Stimulated activated CD4-positive, alpha-beta T cell treated with anti-CD3 and anti-CD28 coated beads, Interleukin-2, amount 100 ng/mL, for 24 hours (primary cell): ENCODE data around the gene CRYM.
"Not testable (repeated sequence)": the region's sequence is repeated elsewhere in the genome, so short reads cannot be mapped to it uniquely, and the experiment has no call there.

Experiments used
- DNase-seq, 2 donors: peaks; one replicate each; pipeline ENCODE4 v3.0.0-alpha.2; 2020

The CRYM gene

GRCh38 chr16:21277045-21277926 is 804 bp downstream of the CRYM start:
- no peak for DNase-seq

DNA sequence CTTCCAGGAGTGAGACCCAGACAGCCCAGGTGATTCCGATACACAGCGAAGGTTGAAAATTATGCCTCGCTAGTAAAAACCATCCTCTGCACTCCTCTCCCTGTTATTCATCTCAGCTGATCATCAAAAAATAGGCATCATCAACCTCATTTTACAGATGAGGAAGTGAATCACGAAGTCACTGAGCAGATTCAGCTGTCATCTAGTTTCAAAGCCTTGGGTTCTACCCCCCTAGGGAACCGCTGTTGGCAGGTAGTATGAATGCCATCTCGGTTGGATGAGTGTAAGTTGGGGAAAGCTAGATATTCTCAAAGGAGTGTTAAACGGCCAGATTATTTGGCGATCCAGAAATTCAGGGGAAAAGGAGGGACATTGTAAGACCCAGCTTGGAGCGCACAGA is 2.0 kb downstream of the CRYM start:
- no peak for DNase-seq

DNA sequence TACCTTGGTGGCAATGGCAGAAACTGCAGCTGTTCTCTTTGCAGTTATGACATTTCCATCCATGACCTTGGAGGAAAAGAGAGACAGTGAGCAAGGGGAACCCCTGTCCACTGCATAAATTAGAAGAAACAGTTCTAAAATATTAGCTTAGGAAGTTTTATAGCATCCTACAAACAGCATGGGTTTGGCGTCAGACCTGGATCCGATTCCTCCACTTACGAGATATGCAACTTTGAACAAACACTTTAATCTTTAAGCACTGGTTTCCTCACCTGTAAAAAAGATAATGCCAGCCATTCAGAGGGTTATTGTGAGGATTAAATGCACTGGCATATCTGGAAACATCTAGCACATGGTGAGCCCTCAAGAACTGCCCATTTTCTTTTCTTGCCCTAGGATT is 2.6 kb downstream of the CRYM start:
- DNase-seq = no peak

GRCh38 chr16:21274172-21274726 is 3.8 kb downstream of the CRYM start:
- no peak for DNase-seq

- DNase-seq = not testable (repeated sequence)
Measured at GRCh38 chr16:21272763-21273162, 5.3 kb downstream of the CRYM start.

- DNase-seq = no peak
Measured at GRCh38 chr16:21272253-21272652, 5.8 kb downstream of the CRYM start.

GRCh38 chr16:21268236-21268635 is 9.9 kb downstream of the CRYM start:
- DNase-seq = no peak

DNA sequence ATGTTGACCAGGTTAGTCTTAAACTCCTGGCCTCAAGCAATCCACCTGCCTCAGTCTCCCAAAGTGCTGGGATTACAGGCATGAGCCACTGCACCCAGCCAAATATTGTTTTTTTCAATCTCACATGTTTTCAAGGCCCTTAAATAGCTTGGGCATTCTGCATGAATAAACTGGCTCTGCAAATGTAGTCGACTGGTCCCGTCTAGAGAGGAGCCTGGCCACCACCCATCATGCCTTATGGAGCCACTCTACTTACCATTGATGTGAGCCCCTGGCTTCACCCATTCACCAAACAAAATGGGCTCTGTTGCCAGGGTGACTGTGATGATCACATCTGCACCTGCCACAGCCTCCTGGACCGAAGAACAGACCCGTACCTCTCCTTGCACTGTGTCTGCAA is 10.8 kb downstream of the CRYM start:
- no peak for DNase-seq

DNA sequence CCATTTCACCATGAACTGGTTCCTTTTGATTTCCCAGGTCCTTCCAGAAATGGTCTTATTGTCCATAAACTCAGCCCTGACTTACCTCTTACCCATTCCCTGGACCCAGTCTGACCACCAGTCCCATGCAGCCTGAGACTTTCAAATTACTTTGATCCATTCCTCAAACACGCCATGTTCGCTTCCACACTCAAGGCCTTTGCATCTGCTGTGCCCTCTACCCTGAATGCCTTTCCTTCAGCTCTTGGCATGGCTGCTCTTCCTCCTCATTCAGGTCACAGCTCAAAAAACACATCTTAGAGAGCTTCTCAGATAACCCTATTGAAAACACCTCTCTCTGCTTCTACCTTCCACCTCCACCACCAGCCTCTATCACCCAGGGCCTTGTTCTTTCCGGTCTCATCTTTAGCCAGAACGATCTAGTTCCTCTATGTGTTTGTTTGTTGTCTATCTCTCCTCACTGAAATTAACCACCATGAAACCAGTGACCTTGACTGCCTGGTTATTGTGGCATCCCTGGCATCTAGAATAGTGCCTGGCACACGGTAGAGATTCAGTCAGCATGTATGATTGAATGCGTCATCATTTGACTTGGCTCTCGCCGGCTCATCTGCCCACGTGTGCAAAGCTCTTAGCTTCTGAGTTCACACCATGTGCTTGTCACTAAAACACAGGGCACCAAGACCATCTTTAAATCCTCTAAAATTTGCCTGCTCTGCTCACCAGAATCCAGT is 12.8 kb downstream of the CRYM start:
- DNase-seq = no peak

DNA sequence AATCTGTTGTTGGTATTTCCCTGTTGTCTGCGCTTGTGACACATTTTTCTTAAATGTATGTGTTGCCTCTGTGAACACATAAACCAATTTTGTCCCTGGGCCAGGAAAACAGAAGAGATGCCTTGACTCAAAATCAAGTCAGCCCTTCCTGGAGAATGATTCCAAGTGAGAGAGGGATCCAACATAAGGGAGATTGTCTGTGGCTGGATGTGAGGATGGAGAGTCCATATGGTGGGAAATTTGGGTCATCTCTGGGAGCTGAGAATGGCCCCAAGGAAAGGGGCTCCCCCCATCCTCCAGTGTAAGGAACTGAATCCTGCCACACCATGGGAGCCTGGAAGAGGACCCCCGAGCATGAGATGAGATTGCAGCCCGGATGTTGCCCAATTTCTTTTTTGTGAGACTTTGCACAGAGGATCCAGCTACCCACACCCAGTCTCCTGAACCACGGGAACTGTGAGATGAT is 13.5 kb downstream of the CRYM start:
- DNase-seq = no peak

GRCh38 chr16:21263640-21264570 is 14.2 kb downstream of the CRYM start:
- DNase-seq = no peak

- DNase-seq = no peak
Measured at GRCh38 chr16:21262779-21263639, 15.1 kb downstream of the CRYM start.

- no peak for DNase-seq
Measured at GRCh38 chr16:21260870-21261791, 17.0 kb downstream of the CRYM start.

DNA sequence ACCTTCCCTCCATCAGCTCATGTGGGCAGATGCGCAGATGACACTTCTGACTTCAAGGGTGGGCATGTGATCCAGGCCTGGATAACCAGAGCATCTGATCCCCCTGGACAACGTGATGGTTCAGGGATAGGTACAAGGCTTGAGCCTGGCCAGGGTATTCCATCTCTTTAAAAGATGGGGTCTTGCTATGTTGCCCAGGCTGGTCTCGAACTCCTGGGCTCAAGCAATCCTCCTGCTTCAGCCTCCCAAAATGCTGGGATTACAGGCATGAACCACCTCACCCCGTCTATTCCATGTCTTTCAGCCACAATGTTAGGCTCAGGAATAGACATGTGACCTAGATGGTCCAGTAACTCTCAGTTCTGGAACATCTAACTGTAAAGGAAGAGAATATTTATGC is 20.8 kb downstream of the CRYM start:
- no peak for DNase-seq

DNA sequence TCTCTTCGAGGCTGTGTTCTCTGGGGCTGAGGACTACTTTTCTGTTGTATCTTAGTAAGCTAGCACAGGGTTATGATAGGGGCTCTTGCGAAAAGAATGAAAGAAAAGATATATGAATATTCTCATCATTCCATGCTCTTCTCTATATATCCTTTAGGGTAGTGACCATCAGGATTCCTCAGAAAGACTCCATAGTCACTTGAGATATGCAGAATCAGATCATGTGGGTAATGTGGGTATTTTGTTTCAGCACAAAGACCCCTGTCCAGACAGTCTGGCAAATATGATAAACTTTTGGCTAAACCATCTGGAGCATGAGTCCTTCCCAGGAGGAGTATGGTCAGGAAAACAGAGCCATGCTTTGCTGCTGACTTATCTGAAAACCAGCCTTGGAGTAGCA is 21.5 kb downstream of the CRYM start:
- no peak for DNase-seq

DNA sequence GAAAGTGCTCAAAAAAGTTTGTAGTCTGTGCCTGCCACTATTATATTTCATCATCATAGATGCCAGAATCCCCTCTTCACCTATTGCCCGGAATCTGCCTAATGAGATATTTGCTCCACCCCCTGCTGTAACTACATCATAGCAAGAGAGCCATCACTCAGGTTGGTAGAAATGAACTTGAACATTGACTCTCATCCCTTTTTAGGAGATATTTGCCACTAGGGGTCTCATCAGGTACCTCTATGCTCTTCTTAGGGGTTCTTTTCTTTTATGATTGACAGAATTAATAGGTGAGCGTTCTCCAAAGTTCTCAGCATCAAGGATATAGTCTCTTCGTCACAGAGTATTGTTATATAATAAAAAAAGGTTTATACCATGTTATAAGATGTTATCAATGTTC is 24.6 kb downstream of the CRYM start:
- no peak for DNase-seq

GRCh38 chr16:21250072-21250923 is 27.8 kb downstream of the CRYM start:
- no peak for DNase-seq

GRCh38 chr16:21248179-21248578 is 29.9 kb downstream of the CRYM start:
- not testable (repeated sequence) for DNase-seq

DNA sequence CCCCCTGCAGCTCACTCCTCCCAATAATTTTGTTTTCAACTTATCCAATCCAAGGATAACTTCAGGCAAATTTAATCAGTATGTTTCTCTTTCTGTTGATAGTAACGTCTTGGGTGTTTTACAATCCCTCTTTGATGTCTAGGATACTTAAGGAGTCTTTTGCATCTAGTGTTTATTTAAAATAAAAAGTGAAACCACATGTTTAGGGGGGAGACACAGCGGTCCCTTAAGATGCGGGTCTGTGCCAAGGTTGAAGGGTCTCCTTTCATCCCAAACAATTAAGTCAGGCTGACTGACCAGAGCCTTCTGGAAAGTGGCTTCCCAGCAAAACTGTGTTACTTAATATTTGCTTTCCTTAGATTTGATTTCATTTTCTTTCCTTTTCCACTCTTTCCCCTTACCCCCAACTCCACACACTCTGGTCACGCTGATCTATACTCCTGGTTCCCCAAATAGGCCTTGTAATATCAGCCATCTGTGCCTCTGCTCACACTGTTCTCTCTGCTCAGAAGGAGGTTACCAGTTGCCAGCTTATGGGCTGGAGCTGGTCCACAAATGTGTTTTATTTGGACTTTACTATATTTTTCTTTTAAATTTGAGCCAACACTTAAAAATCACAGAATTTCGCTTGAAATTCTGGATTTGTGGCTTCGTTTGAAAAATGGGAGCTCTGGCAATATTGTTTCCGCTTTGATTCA is 33.4 kb downstream of the CRYM start:
- no peak for DNase-seq
